ENCODE measurements around the gene WIZ. TPM values are rescaled to one million over a fixed set of nuclear protein-coding genes. Genes with fewer than 3 reads are reported as not detected.

Gene WIZ
- total and polyA plus RNA-seq, 2 of the 4 experiments (the other 2 are of a cell fraction) = 0.90 to 27.1 TPM

- Histone ChIP-seq H2AK5ac (ENCODE audit: low read depth, low read length) (no peak overlapping the region), H3K36me3 (ENCODE audit: control insufficient read depth, insufficient read depth, low read length) (no peaks in the 10 kb centered on the region), H3K4me2 (ENCODE audit: low read depth, low read length) (no peak overlapping the region), H3K9me3 (ENCODE audit: control insufficient read depth, insufficient read depth, low read length) (no peaks in the 10 kb centered on the region), H3K9me1 (ENCODE audit: insufficient read depth, low read length) (0 out of 2 replicates have a peak, but pooled peaks cover 1% of the 10 kb centered on the region), H4K91ac (ENCODE audit: insufficient read depth, low read depth, low read length) (no peak overlapping the region), H2AK9ac (replicated peaks; ENCODE audit: low read depth, low read length, poor library complexity) (no peak overlapping the region), H3K4me1 (ENCODE audit: control insufficient read depth, insufficient read depth, low read length) (peaks cover 13% of the 10 kb centered on the region), H3K18ac (ENCODE audit: low read depth, low read length) (no peak overlapping the region), H3K56ac (ENCODE audit: extremely low read depth, insufficient read depth, low read length) (no peak overlapping the region), H3K4me3 (ENCODE audit: insufficient read depth, low read depth, low read length) (no peak overlapping the region), H2BK15ac (ENCODE audit: low read depth, low read length) (no peak overlapping the region), H4K8ac (ENCODE audit: low read depth in 2 of 2, low read length in 2 of 2) (no peak overlapping the region), H2BK20ac (ENCODE audit: low read depth, low read length) (no peak overlapping the region), H2AFZ (replicated peaks; ENCODE audit: low read length, poor library complexity) (no peak overlapping the region), H4K20me1 (ENCODE audit: insufficient read depth, low read length) (no peaks in the 10 kb centered on the region), H3K14ac (replicated peaks; ENCODE audit: low read depth, low read length) (no peak overlapping the region), H4K5ac (ENCODE audit: low read depth, low read length) (no peak overlapping the region), H3K79me1 (ENCODE audit: low read depth in 1 of 2, low read length in 2 of 2) (no peaks in the 10 kb centered on the region; a peak in 1 of 4 replicates), H3K4ac (ENCODE audit: low read depth, low read length) (no peak overlapping the region), H2BK5ac (ENCODE audit: low read depth, low read length, poor library complexity, severe bottlenecking) (no peak overlapping the region), H3K27ac (ENCODE audit: insufficient read depth, low read length) (no peak overlapping the region), H2BK120ac (ENCODE audit: low read depth, low read length) (no peak overlapping the region), H3K27me3 (ENCODE audit: control insufficient read depth, insufficient read depth, low read length) (no peaks in the 10 kb centered on the region), H3K9ac (ENCODE audit: low read depth, low read length) (no peak overlapping the region), H3K23ac (ENCODE audit: low read depth, low read length) (no peak overlapping the region)
- TF ChIP-seq RCOR1 (IDR thresholded peaks at IDR 0.05; ENCODE audit: insufficient replicate concordance, low read length) = no peak
- intact Hi-C loops (cut with micrococcal nuclease) (loop anchor here (5.0 kb wide), 1 partner anchor 346 kb away; no protein-coding TSS in a partner anchor), in situ Hi-C loops (cut with MboI; ENCODE audit: low sequenced_read_pairs) (loop anchor here (25.0 kb wide), 1 partner anchor 876 kb away; the partner anchor contains the start of gene NDUFB7), dilution Hi-C loops (cut with HindIII; ENCODE audit: low sequenced_read_pairs, unreplicated experiment) (no loop called here)
- CTCF ChIA-PET = no interaction called here
- no peak for DNase-seq
- no TSS peak for BruUV-seq (replicated peaks)
- no CpG with 5 or more reads among the region's 27 CpGs for WGBS, 2 experiments (ENCODE audit: extremely low coverage in 2 of 2, insufficient read length in 1 of 2)
- POLR2A ChIA-PET (ENCODE audit: unreplicated experiment) = no interaction called here
- ATAC-seq (ENCODE audit: low read depth) = no peak
Observed at GRCh38 chr19:15438577-15438976, 11.2 kb downstream of the WIZ start.

Measured in IMR-90 (cell line).